HTERT RPE-1 (cell line): Measurements from ENCODE around the gene NREP.
"Not testable (repeated sequence)": the region's sequence is repeated elsewhere in the genome, so short reads cannot be mapped to it uniquely, and the experiment has no call there.

Experiments used
- in situ Hi-C: fragments of 300-500 bp; cut with MboI; formaldehyde crosslinking; loops from 4 replicates; pipeline ENCODE4 v1.14.3; 2020; ENCODE audit warnings: low sequenced_read_pairs

NREP gene

GRCh38 chr5:111741278-111741677 is 15.7 kb downstream of the NREP start:
- in situ Hi-C loops, result no loop called here

- in situ Hi-C loops, result no loop called here
Observed at GRCh38 chr5:111739416-111739815, 17.6 kb downstream of the NREP start.

DNA sequence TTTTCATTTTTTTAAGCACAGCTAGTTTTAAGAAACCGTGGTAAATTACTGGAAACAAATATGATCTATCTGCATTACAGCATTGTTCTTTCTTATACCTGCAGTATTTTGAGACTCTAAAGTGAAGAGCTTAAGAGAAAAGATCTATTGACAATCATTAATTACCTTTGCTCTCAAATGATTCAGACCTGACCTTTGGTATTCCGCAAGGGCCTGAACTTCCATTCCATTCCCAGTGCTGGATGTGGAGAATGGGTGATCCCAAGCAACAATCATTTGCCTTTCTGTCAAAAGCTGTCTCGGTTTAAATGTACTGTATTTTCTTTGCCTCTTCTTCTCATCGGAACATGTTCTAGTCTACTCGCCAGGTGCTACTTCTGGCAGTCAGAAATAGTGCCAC is 18.9 kb downstream of the NREP start:
- in situ Hi-C loops, result no loop called here

- in situ Hi-C loops, result no loop called here
Observed at GRCh38 chr5:111737716-111738115, 19.3 kb downstream of the NREP start.

DNA sequence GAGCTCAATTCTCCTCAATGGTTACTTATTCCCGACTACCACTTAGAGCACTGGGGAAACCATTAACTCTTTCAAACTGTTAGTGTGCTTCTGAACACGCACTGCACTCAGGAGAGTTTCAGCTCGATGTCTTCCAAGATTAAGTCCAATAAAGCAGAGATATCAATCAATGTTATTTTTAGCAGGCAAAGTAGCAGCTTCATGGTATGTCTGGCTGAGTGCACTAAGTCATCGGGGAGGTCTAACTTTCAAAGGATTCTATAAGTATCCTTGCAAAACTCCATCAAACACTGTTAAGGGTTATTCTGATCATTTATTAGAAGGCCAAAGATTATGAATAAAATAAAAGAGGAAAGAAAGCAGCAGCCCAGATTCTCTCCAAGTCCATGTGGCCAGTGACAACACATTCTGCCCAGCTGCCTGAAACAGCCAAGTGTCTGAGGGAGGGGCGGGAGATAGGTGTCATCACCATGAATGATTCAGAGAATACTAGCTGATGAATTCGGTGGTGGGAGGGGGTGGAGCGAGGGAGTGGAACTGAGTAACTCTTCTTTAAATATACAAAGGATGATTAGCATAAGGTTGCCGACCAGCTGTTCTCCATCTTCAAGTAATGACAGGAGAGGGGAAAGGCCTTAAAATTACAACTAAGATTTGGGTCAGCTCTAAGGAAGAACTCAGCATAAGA is 21.3 kb downstream of the NREP start:
- in situ Hi-C loops, result no loop called here

- in situ Hi-C loops, result no loop called here
Observed at GRCh38 chr5:111734597-111734996, 22.4 kb downstream of the NREP start.

DNA sequence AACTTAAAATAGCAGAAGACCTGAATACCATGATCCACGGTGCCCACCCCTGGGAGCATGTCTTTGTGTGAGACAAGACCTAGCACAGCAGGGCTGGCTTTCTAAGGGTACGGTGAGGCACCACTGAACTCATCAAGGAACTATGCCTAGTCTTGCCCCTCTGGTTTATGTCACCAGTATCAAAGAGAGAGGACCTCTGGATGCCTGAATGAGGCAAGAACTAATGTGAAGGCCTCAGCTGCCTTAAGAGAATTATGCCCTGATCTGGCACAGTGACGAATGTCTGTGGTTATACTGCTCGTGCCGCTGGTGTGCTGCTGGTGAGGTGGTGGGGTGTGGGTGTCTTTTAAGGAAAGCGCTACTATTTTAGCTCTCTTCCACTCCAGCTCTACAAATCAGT is 23.0 kb downstream of the NREP start:
- in situ Hi-C loops, result no loop called here

GRCh38 chr5:111733571-111733970 is 23.4 kb downstream of the NREP start:
- in situ Hi-C loops, result no loop called here

DNA sequence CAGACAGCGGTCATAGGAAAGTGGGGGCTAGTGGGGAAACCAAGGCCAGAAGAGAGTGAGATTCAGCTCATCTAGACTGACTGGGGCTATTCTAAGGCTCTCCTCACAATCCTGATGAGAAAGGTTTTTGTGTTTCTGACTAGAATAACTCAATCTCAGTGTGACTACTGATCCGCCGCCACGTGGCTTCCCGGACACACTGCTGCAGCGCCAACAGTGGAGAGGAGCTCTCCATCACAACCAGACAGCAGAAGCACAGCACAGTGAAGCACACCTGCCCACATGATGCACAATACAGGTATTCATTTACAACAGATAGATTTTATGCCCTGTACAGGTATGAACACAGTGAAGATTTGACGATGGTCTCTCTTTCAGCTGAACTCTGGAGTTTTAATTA is 25.4 kb downstream of the NREP start:
- in situ Hi-C loops, result no loop called here

GRCh38 chr5:111730659-111731382 is 26.2 kb downstream of the NREP start:
- in situ Hi-C loops, result no loop called here

GRCh38 chr5:111728941-111729340 is 28.1 kb downstream of the NREP start:
- in situ Hi-C loops, result no loop called here

DNA sequence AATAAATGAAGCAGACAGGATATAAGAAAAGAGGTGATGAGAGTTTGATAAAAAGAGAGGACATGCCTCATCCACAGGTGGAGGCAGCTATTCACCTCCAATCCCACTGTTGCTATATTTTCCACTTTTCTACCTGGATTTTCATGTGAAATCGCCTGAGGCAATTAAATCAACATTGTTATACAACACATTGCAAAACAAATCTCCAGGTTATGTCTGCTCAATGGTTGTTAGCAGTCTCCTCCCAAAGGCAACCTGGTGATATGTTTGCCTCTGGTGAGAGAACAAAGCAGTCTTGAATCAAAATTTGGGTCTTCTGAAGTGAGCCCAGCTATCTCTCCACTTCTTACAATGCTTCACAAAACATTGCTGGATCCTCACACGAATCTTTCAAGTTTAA is 30.0 kb downstream of the NREP start:
- in situ Hi-C loops, result no loop called here

DNA sequence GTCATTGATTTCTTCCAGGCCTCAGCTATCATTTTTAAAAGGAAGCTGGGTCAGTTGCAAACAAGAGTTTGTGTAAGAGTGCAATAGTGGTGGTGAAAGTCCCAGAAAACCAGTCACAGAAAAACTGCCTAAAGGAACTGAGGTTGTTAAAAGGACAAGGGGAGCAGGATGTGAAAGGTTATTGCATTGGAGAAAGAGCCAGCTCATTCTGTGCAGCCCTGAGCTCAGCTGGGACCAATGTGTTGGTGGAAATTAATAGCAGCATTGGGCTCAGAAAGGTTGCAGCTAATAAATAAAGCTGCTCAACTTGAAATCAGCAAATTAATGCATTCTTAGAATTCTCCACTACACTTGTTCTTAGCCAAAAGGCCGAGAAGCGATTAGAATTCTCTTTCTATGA is 34.9 kb downstream of the NREP start:
- in situ Hi-C loops, result no loop called here

- in situ Hi-C loops, result no loop called here
Observed at GRCh38 chr5:111720333-111720890, 36.6 kb downstream of the NREP start.

- in situ Hi-C loops, result no loop called here
Observed at GRCh38 chr5:111719773-111720172, 37.2 kb downstream of the NREP start.

GRCh38 chr5:111716789-111717188 is 40.2 kb downstream of the NREP start:
- in situ Hi-C loops, result not testable (repeated sequence)

DNA sequence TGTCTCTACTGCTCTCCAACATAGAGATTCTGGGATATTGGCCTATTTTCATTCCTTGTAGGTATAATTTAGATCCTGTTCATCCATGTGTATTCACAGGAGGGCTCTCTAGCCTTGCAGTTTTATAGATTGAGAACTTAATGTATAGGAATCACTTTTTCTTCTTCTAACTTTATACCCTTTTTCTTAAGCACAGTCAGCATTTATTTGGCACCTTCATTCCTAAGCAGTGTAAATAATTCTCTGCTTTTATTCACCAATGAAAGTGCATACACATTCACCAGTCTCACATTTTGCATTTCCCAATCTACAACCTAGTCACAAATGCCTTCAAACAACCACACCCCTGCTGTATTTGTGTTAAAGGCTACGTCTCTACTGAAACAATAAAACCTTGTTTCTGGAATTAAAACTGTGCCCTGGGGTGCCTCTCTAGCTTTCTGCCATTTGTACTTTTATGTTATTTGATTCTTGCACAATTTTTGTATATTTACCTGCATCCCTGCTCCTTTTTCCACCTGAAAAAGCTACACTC is 49.3 kb downstream of the NREP start:
- in situ Hi-C loops, result no loop called here

DNA sequence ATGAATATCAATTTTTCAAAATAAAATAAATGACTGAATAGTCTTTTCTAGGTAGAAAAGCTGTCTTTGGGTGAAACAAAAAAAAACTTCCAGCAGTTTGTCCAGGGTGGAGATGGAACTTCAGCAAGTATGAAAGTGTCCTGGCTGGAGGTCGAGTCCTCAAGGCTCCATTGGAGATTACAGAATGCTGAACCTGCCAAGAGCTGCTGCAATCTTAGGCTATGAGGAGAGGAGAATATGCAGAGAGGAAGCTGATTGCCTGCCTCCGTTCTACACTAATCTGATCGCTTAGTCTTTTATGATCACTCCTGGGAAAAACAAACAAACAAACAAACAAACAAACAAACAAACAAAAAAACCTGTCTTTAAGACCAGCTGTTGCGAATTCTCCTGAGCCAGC is 50.6 kb downstream of the NREP start:
- in situ Hi-C loops, result no loop called here

DNA sequence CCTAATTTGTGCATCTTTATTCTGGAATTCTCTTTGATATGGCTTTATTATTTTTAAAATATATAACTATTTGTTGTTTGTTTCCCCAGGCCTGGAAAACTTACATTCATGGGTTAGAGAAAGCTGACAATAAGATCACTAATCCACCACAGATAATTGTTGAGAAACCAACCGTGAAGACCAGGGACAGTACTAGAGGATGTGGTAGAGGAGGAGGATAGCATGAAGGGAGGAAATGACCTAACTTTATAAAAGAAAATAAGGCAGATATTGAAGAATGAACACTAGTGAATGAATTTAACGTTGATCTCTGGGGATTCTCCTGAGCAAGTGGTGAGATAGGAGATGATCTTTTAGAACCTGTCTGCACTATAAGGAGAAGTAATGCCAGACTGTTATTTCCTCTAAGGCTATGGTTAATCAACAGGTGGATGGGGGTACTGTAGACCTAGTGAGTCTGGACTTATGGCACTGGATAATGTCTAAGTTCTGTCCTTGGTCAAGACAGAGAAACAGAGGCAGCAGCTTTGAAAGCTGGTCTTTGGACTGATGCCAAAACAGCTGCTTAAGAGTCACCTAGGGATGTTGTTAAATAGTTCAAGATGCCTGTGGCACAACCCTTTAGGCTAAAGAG is 52.4 kb downstream of the NREP start:
- in situ Hi-C loops, result no loop called here

DNA sequence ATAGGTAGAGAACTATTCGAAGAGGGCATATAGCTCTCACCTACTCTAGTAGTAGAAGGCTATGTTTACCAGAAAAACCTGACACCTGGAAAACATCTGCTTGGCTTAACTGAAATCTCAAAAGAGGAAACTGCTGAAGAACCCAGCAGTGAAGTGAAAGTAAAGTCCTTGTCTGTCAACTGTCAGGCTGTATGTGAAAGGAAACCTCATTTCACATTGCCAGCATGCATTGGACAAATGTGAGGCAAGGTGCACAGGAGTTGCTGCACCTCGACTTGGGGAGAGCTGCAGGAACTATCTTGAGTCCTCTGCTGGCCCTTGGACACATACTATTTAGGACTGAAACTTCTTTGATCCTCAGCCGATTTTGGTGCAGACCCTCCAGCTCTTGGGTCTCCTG is 53.3 kb downstream of the NREP start:
- in situ Hi-C loops, result no loop called here

GRCh38 chr5:111699976-111700375 is 57.0 kb downstream of the NREP start:
- in situ Hi-C loops, result no loop called here

DNA sequence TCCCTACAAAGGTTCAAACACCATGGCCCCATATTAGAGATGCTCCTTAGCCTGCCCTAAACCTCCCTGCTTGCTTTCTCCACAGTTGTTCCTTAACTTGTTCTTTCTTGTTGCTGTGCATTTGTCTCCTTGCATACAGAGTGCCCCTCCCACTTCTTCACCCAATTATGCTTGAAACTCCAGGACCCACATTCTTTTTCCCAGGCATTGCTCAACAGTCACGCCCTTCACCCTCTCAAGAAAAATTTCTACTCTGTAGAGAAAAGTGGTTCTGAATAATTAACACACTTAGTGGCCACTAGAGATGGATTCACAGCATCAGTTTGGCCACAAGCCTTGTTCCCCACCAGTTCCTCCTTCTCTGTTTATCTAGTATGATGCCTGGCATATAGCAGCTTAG is 57.7 kb downstream of the NREP start:
- in situ Hi-C loops, result no loop called here
